ENCODE data around the gene TMEM167B. TPM values are rescaled to one million over a fixed set of nuclear protein-coding genes. Genes with fewer than 3 reads are reported as not detected.

The TMEM167B gene
- total and polyA plus RNA-seq, 2 of the 4 experiments (the other 2 are of a cell fraction) = 21.6 to 32.1 TPM

- H4K20me1 ChIP-seq (ENCODE audit: insufficient read depth, low read length) = peaks cover 47% of the 10 kb centered on the region
- H2BK120ac ChIP-seq (ENCODE audit: low read depth, low read length) = no peak overlapping the region
- H3K56ac ChIP-seq (ENCODE audit: extremely low read depth, insufficient read depth, low read length) = no peak overlapping the region
- dilution Hi-C loops (cut with HindIII; ENCODE audit: low sequenced_read_pairs, unreplicated experiment) = no loop called here
- intact Hi-C loops (cut with micrococcal nuclease) = no loop called here
- H3K36me3 ChIP-seq (ENCODE audit: control insufficient read depth, insufficient read depth, low read length) = peaks cover 42% of the 10 kb centered on the region
- H3K27me3 ChIP-seq (ENCODE audit: control insufficient read depth, insufficient read depth, low read length) = no peaks in the 10 kb centered on the region
- H3K27ac ChIP-seq (ENCODE audit: insufficient read depth, low read length) = no peak overlapping the region
- H2BK5ac ChIP-seq (ENCODE audit: low read depth, low read length, poor library complexity, severe bottlenecking) = no peak overlapping the region
- H2AK5ac ChIP-seq (ENCODE audit: low read depth, low read length) = no peak overlapping the region
- no peaks in the 10 kb centered on the region for H3K4me1 ChIP-seq (ENCODE audit: control insufficient read depth, insufficient read depth, low read length)
- no peak overlapping the region for H2AK9ac ChIP-seq (replicated peaks; ENCODE audit: low read depth, low read length, poor library complexity)
- no peak overlapping the region for H3K4ac ChIP-seq (ENCODE audit: low read depth, low read length)
- no peak overlapping the region for H3K4me2 ChIP-seq (ENCODE audit: low read depth, low read length)
- no peak overlapping the region for H4K91ac ChIP-seq (ENCODE audit: insufficient read depth, low read depth, low read length)
- no peaks in the 10 kb centered on the region for H3K9me3 ChIP-seq (ENCODE audit: control insufficient read depth, insufficient read depth, low read length)
- ChIA-PET POLR2A (ENCODE audit: unreplicated experiment) (no interaction called here), CTCF (interaction anchor here (0.6 kb wide), 1 partner anchor 55 kb away, joined by 8 read pairs; no protein-coding TSS in a partner anchor)
- no peak overlapping the region for H3K23ac ChIP-seq (ENCODE audit: low read depth, low read length)
- no peak overlapping the region for H4K5ac ChIP-seq (ENCODE audit: low read depth, low read length)
- no peaks in the 10 kb centered on the region; the same call in 1 of the 2 replicates for H3K9me1 ChIP-seq (ENCODE audit: insufficient read depth, low read length)
- no peak overlapping the region for H3K9ac ChIP-seq (ENCODE audit: low read depth, low read length)
- WGBS, 2 experiments (ENCODE audit: extremely low coverage in 2 of 2, insufficient read length in 1 of 2) = no CpG with 5 or more reads among the region's 1 CpG
- DNase-seq = no peak
- no peak overlapping the region for H3K14ac ChIP-seq (replicated peaks; ENCODE audit: low read depth, low read length)
- H3K4me3 ChIP-seq (ENCODE audit: insufficient read depth, low read depth, low read length) = no peak overlapping the region
- in situ Hi-C loops (cut with MboI; ENCODE audit: low sequenced_read_pairs) = no loop called here
- no peak for ATAC-seq (ENCODE audit: low read depth)
- H4K8ac ChIP-seq (ENCODE audit: low read depth in 2 of 2, low read length in 2 of 2) = no peak overlapping the region
- H2AFZ ChIP-seq (replicated peaks; ENCODE audit: low read length, poor library complexity) = no peak overlapping the region
- no peak overlapping the region for H2BK20ac ChIP-seq (ENCODE audit: low read depth, low read length)
- BruUV-seq (replicated peaks) = no TSS peak
- no peak overlapping the region for H2BK15ac ChIP-seq (ENCODE audit: low read depth, low read length)
- TF ChIP-seq USF2 (IDR thresholded peaks at IDR 0.05; ENCODE audit: low read depth, low read length) = no peak
- TF ChIP-seq MXI1 (IDR thresholded peaks at IDR 0.05; ENCODE audit: borderline replicate concordance, low read depth, low read length) = no peak
- TF ChIP-seq CHD1 (IDR thresholded peaks at IDR 0.05; ENCODE audit: low read depth, low read length) = no peak
- no peak for TF ChIP-seq RCOR1 (IDR thresholded peaks at IDR 0.05; ENCODE audit: insufficient replicate concordance, low read length)
- TF ChIP-seq NFE2L2 (IDR thresholded peaks at IDR 0.05; ENCODE audit: low read depth, low read length) = no peak
- no peak for TF ChIP-seq SMC3 (IDR thresholded peaks at IDR 0.05; ENCODE audit: low read depth, low read length)
- no peak for TF ChIP-seq BHLHE40 (IDR thresholded peaks at IDR 0.05; ENCODE audit: low read depth, low read length)
- TF ChIP-seq RFX5 (IDR thresholded peaks at IDR 0.05; ENCODE audit: low read depth, low read length) = no peak
- no peak for TF ChIP-seq FOS (IDR thresholded peaks at IDR 0.05; ENCODE audit: low read depth, low read length)
- no peak for TF ChIP-seq RAD21 (IDR thresholded peaks at IDR 0.05; ENCODE audit: low read length)
- TF ChIP-seq MAZ (IDR thresholded peaks at IDR 0.05; ENCODE audit: borderline replicate concordance, low read depth, low read length) = no peak
- no peak for TF ChIP-seq CEBPB (IDR thresholded peaks at IDR 0.05; ENCODE audit: low read depth, low read length)
- TF ChIP-seq CTCF (conservative IDR thresholded peaks at IDR 0.05; ENCODE audit: low read depth, low read length) = no peak
- no peak for TF ChIP-seq MAFK (IDR thresholded peaks at IDR 0.05; ENCODE audit: low read depth, low read length)
- TF ChIP-seq POLR2A (IDR thresholded peaks at IDR 0.05; ENCODE audit: low read depth, low read length) = no peak
- no peak for TF ChIP-seq ELK1 (IDR thresholded peaks at IDR 0.05; ENCODE audit: borderline replicate concordance, low read depth, low read length)
- H3K18ac ChIP-seq (ENCODE audit: low read depth, low read length) = no peak overlapping the region
- H3K79me1 ChIP-seq (ENCODE audit: low read depth in 1 of 2, low read length in 2 of 2) = peaks cover 3 to 48% of the 10 kb centered on the region in 2 experiments
These were observed 21.3 kb upstream of the TMEM167B start for GRCh38 chr1:109069294-109069693.
